GM12878 (cell line): ENCODE data around the gene SLC6A17. TPM values are rescaled to one million over a fixed set of nuclear protein-coding genes. Genes with fewer than 3 reads are reported as not detected.

Source experiments
- ATAC-seq: fragments of 200-7000 bp; cut with Tn5 transposase; 3 replicates; pipeline ENCODE4 v1.9.1; 2020; ENCODE audit warnings: mild to moderate bottlenecking, moderate library complexity
- BruUV-seq: library from RNA; stranded (reverse); fragments of 400-500 nt; replicated peaks from 2 replicates; lab custom pipeline; 2021; lab: Mats Ljungman, UMichigan
- CTCF ChIA-PET: fragments of 300-600 bp; sonication (Branson Sonifier 250); formaldehyde crosslinking; extraction: SDS; loops from one replicate; lab custom pipeline; 2021; ENCODE audit warnings: inconsistent platforms; lab: Yijun Ruan, JAX
- POLR2A ChIA-PET: fragments of 350-600 bp; formaldehyde crosslinking; extraction: SDS; loops from one replicate; lab custom pipeline; 2021; ENCODE audit warnings: inconsistent platforms; lab: Charles Lee
- RAD21 ChIA-PET: fragments of 300-600 bp; sonication (Branson Sonifier 250); formaldehyde crosslinking; loops from one replicate; lab custom pipeline; 2023; ENCODE audit warnings: antibody characterized with exemption; ENCODE audit not compliant: unreplicated experiment; lab: Charles Lee
- SMC1A ChIA-PET: fragments of 300-600 bp; sonication (Branson Sonifier 250); formaldehyde crosslinking; loops from one replicate; lab custom pipeline; 2023; ENCODE audit not compliant: unreplicated experiment, uncharacterized antibody; lab: Charles Lee
- DNase-seq: peaks from one replicate; pipeline ENCODE4 v3.0.0-alpha.2; 2011; ENCODE audit warnings: low read depth, low spot score
- FAIRE-seq: peaks from 3 replicates; lab custom pipeline; 2011; peaks lifted over from hg19 to GRCh38; lab: Jason Lieb, UNC
- H2AFZ ChIP-seq: 2 replicates; pipeline ENCODE4 v1.6.0; 2011; ENCODE audit warnings: low read depth, low read length, control low read depth; ENCODE audit not compliant: control insufficient read depth
- H3K27ac ChIP-seq: 2 replicates; pipeline ENCODE4 v1.5.1; 2011; ENCODE audit warnings: control low read depth; ENCODE audit not compliant: control insufficient read depth, insufficient read depth
- H3K27me3 ChIP-seq, 2 experiments: replicated peaks in 1 of 2; 2 replicates each; pipeline versions ENCODE4 v1.6.0 to v1.6.1; 2011; ENCODE audit warnings: low read length in 1 of 2; ENCODE audit not compliant: control insufficient read depth in 2 of 2, insufficient read depth in 2 of 2
- H3K36me3 ChIP-seq, 2 experiments: 2 replicates each; pipeline ENCODE4 v1.5.1; 2011; ENCODE audit warnings: low read length in 1 of 2; ENCODE audit not compliant: control insufficient read depth in 2 of 2, insufficient read depth in 2 of 2
- H3K4me1 ChIP-seq: 2 replicates; pipeline ENCODE4 v1.6.1; 2011; ENCODE audit warnings: mild to moderate bottlenecking, low read length, moderate library complexity, mixed read lengths; ENCODE audit not compliant: control insufficient read depth, insufficient read depth
- H3K4me2 ChIP-seq: 2 replicates; pipeline ENCODE4 v1.6.0; 2011; ENCODE audit warnings: control low read depth; ENCODE audit not compliant: control insufficient read depth, insufficient read depth
- H3K4me3 ChIP-seq: fragments of 200-600 bp; sonication (generic); 2 replicates; pipeline ENCODE4 v1.5.1; 2016
- H3K79me2 ChIP-seq: 2 replicates; pipeline ENCODE4 v1.6.0; 2011; ENCODE audit warnings: low read length; ENCODE audit not compliant: control insufficient read depth, insufficient read depth
- H3K9ac ChIP-seq: 2 replicates; pipeline ENCODE4 v1.8.0; 2011; ENCODE audit warnings: low read length, control low read depth, mixed read lengths; ENCODE audit not compliant: control insufficient read depth, insufficient read depth
- H3K9me3 ChIP-seq: replicated peaks from 3 replicates; pipeline ENCODE4 v1.5.1; 2011; ENCODE audit warnings: mild to moderate bottlenecking, low read length; ENCODE audit not compliant: control insufficient read depth, insufficient read depth
- H4K20me1 ChIP-seq: 2 replicates; pipeline ENCODE4 v1.6.0; 2011; ENCODE audit not compliant: control insufficient read depth, insufficient read depth
- IKZF1 ChIP-seq: fragments of 450-650 bp; conservative IDR thresholded peaks from 2 replicates; pipeline ENCODE4 v1.6.1; 2017; ENCODE audit warnings: antibody characterized with exemption, mild to moderate bottlenecking
- MEF2A ChIP-seq: IDR thresholded peaks from 2 replicates; pipeline ENCODE4 v1.6.1; 2011; ENCODE audit warnings: low read depth, mild to moderate bottlenecking, low read length, moderate library complexity; ENCODE audit not compliant: insufficient read depth
- POLR2AphosphoS2 ChIP-seq: IDR thresholded peaks from 2 replicates; pipeline ENCODE4 v1.6.1; 2011; ENCODE audit warnings: low read depth, mild to moderate bottlenecking, low read length, improper control_type of control experiment, moderate library complexity
- WGBS: methylation state at CpG from one replicate; pipeline ENCODE4 v1.1.6; 2016; ENCODE audit warnings: low lambda C conversion rate; ENCODE audit not compliant: insufficient replicate concordance, insufficient coverage; ENCODE audit errors: missing lambda C conversion rate; 5-methylcytosine and 5-hydroxymethylcytosine counted together
- in situ Hi-C: fragments of 300-500 bp; cut with MboI; formaldehyde crosslinking; loops from 9 replicates; pipeline ENCODE4 v1.14.3; 2018; ENCODE audit warnings: mixed read lengths
- intact Hi-C: fragments of 100-400 bp; cut with micrococcal nuclease; formaldehyde crosslinking; loops from one replicate; pipeline ENCODE4 v1.14.2; 2022; ENCODE audit not compliant: unreplicated experiment
- polyA plus RNA-seq, 11 experiments: library from polyadenylated mRNA; depleted of rRNA in 4 of 11; unstranded in 6 of 11; stranded (reverse) in 5 of 11; fragments of >200 nt; fragmentation: Nextera tagmentation in 4 of 11; fragmentation: Illumina TruSeq in 1 of 11; extraction: Ambion mirVana in 4 of 11; extraction: Trizol in 1 of 11; gene quantifications; 1 replicate in 1 of 11; 2 replicates in 10 of 11; pipeline versions ENCODE4 v1.2.1 to v1.2.3, GENCODE V29; 2011 to 2016; ENCODE audit warnings: inconsistent platforms in 2 of 11, missing spikeins in 2 of 11, low read depth in 1 of 11
- total RNA-seq, 4 experiments: library from RNA; depleted of rRNA in 3 of 4; stranded (reverse); fragments of >200 nt in 3 of 4; fragmentation: Illumina TruSeq in 1 of 4; extraction: Trizol in 1 of 4; gene quantifications; 2 replicates each; pipeline versions ENCODE4 v1.2.1 to v1.2.3, GENCODE V29; 2013 to 2021
- TF ChIP-seq, protein P1 (sequence below): fragments of 150-350 bp; IDR thresholded peaks from 2 replicates; pipeline ENCODE4 v1.6.1; 2014; ENCODE audit warnings: mild to moderate bottlenecking, low read depth, low read length
- TF ChIP-seq, protein P2 (sequence below): fragments of 150-350 bp; IDR thresholded peaks from 2 replicates; pipeline ENCODE4 v1.6.1; 2016; ENCODE audit warnings: low read depth, low read length

Gene SLC6A17
- total and polyA plus RNA-seq, 10 of the 15 experiments (the other 5 are each of a cell fraction or from before 2014, with no cell fraction given) = not detected

DNA sequence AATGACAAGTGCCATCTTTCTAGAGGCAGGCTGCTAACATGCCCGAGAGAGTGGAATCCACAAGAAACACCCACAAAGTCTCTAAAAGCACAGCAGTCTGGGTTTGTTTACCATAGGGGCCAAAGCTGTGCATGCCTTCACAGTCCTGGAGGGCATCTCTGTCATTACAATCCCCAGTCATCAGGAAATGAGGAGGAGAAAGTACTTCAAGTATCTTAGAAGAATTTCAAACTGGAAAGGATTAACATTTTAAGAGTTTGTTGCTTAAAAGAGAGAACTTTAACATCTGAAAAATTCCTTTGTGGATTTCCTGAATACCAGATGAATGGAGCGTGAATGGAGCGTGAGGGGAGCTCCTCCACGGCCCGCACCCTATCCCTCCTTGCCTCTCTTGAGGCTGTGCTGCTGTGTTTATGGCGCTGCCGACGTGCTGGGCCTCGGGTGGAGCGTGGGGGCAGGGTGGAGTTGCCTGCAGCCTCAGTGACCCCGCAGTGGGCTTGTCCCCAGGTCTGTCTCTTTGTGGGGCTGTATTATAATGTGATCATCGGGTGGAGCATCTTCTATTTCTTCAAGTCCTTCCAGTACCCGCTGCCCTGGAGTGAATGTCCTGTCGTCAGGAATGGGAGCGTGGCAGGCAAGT lies 23.3 kb downstream of the SLC6A17 start:
- H4K20me1 ChIP-seq = no peaks in the 10 kb centered on the region
- H3K4me1 ChIP-seq = no peaks in the 10 kb centered on the region
- no peak overlapping the region for H3K9ac ChIP-seq
- no peak overlapping the region for H3K4me3 ChIP-seq
- TF ChIP-seq IKZF1 (no peak), MEF2A (no peak), POLR2AphosphoS2 (no peak)
- TF ChIP-seq, protein P1, sequence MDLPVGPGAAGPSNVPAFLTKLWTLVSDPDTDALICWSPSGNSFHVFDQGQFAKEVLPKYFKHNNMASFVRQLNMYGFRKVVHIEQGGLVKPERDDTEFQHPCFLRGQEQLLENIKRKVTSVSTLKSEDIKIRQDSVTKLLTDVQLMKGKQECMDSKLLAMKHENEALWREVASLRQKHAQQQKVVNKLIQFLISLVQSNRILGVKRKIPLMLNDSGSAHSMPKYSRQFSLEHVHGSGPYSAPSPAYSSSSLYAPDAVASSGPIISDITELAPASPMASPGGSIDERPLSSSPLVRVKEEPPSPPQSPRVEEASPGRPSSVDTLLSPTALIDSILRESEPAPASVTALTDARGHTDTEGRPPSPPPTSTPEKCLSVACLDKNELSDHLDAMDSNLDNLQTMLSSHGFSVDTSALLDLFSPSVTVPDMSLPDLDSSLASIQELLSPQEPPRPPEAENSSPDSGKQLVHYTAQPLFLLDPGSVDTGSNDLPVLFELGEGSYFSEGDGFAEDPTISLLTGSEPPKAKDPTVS = no peak
- TF ChIP-seq, protein P2, sequence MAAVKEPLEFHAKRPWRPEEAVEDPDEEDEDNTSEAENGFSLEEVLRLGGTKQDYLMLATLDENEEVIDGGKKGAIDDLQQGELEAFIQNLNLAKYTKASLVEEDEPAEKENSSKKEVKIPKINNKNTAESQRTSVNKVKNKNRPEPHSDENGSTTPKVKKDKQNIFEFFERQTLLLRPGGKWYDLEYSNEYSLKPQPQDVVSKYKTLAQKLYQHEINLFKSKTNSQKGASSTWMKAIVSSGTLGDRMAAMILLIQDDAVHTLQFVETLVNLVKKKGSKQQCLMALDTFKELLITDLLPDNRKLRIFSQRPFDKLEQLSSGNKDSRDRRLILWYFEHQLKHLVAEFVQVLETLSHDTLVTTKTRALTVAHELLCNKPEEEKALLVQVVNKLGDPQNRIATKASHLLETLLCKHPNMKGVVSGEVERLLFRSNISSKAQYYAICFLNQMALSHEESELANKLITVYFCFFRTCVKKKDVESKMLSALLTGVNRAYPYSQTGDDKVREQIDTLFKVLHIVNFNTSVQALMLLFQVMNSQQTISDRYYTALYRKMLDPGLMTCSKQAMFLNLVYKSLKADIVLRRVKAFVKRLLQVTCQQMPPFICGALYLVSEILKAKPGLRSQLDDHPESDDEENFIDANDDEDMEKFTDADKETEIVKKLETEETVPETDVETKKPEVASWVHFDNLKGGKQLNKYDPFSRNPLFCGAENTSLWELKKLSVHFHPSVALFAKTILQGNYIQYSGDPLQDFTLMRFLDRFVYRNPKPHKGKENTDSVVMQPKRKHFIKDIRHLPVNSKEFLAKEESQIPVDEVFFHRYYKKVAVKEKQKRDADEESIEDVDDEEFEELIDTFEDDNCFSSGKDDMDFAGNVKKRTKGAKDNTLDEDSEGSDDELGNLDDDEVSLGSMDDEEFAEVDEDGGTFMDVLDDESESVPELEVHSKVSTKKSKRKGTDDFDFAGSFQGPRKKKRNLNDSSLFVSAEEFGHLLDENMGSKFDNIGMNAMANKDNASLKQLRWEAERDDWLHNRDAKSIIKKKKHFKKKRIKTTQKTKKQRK = no peak
- no TSS peak for BruUV-seq
- no peaks in the 10 kb centered on the region for H3K36me3 ChIP-seq
- no peak overlapping the region for H3K27ac ChIP-seq
- no peaks in the 10 kb centered on the region for H3K79me2 ChIP-seq
- ChIA-PET POLR2A (interaction anchor here (0.6 kb wide), 1 partner anchor 10 kb away, joined by 3 read pairs; no protein-coding TSS in a partner anchor), CTCF (no interaction called here), RAD21 (no interaction called here), SMC1A (interaction anchor here (0.6 kb wide), 1 partner anchor 14 kb away, joined by 3 read pairs; no protein-coding TSS in a partner anchor)
- DNase-seq (no peak), FAIRE-seq (no peak), ATAC-seq (no peak)
- H2AFZ ChIP-seq = no peak overlapping the region
- in situ Hi-C loops (no loop called here), intact Hi-C loops (no loop called here)
- no peaks in the 10 kb centered on the region for H3K9me3 ChIP-seq
- peaks cover 0 to 2% of the 10 kb centered on the region in 2 experiments; a peak in 3 of 4 replicates for H3K27me3 ChIP-seq
- no peak overlapping the region for H3K4me2 ChIP-seq
- WGBS = 11% methylated on average over 15 of the region's 15 CpGs
